HepG2 (cell line): ENCODE data around the gene CAST. TPM values are rescaled to one million over a fixed set of nuclear protein-coding genes. Genes with fewer than 3 reads are reported as not detected.

ENCODE experiments used
- ATAC-seq: fragments of 200-7000 bp; cut with Tn5 transposase; 3 replicates; pipeline ENCODE4 v1.9.1; 2020; ENCODE audit warnings: mild to moderate bottlenecking, moderate library complexity
- BruUV-seq: library from RNA; stranded (reverse); fragments of 400-500 nt; replicated peaks from 2 replicates; lab custom pipeline; 2021; lab: Mats Ljungman, UMichigan
- CTCF ChIA-PET: fragments of 300-600 bp; formaldehyde crosslinking; extraction: SDS; loops from one replicate; lab custom pipeline; 2021; ENCODE audit warnings: low total read pairs, inconsistent platforms, low intra/inter-chr PET ratio; lab: Yijun Ruan, JAX
- POLR2A ChIA-PET: fragments of 350-600 bp; sonication (Branson Sonifier 250); formaldehyde crosslinking; loops from one replicate; lab custom pipeline; 2020; ENCODE audit warnings: antibody characterized with exemption, inconsistent platforms; lab: Yijun Ruan, JAX
- DNase-seq: peaks from one replicate; pipeline ENCODE4 v3.0.0-alpha.2; 2015; ENCODE audit warnings: low spot score
- FAIRE-seq: peaks from 3 replicates; lab custom pipeline; 2011; peaks lifted over from hg19 to GRCh38; lab: Jason Lieb, UNC
- H2AFZ ChIP-seq: one replicate; pipeline ENCODE4 v1.6.1; 2011; ENCODE audit warnings: low read length, inconsistent platforms
- H3K27ac ChIP-seq: fragments of 300-600 bp; 3 replicates; pipeline ENCODE4 v1.8.0; 2011; ENCODE audit warnings: mixed run types, mild to moderate bottlenecking, mixed read lengths, low read length, inconsistent platforms; ENCODE audit not compliant: insufficient read depth; ENCODE audit errors: extremely low read length
- H3K27me3 ChIP-seq, 2 experiments: fragments of 200-600 bp in 1 of 2; 2 replicates in 1 of 2; 3 replicates in 1 of 2; pipeline versions ENCODE4 v1.6.0 to v1.8.0; 2011; ENCODE audit warnings: low read length in 2 of 2, mild to moderate bottlenecking in 2 of 2, moderate library complexity in 2 of 2, inconsistent platforms in 1 of 2; ENCODE audit not compliant: insufficient read depth in 2 of 2, control insufficient read depth in 1 of 2
- H3K36me3 ChIP-seq, 2 experiments: fragments of 200-600 bp in 1 of 2; replicated peaks in 1 of 2; 2 replicates in 1 of 2; 3 replicates in 1 of 2; pipeline versions ENCODE4 v1.5.1 to v1.8.0; 2011; ENCODE audit warnings: low read length in 2 of 2, inconsistent platforms in 1 of 2; ENCODE audit not compliant: insufficient read depth in 2 of 2, control insufficient read depth in 1 of 2
- H3K4me1 ChIP-seq: 2 replicates; pipeline ENCODE4 v1.5.1; 2012; ENCODE audit warnings: low read length, inconsistent platforms; ENCODE audit not compliant: insufficient read depth
- H3K4me2 ChIP-seq: 2 replicates; pipeline ENCODE4 v1.6.0; 2011; ENCODE audit warnings: low read depth, low read length, inconsistent platforms
- H3K4me3 ChIP-seq, 3 experiments: fragments of 200-600 bp in 1 of 3; sonication (generic), shearing (Covaris generic) in 1 of 3; replicated peaks in 1 of 3; 2 replicates each; pipeline ENCODE4 v1.5.1; 2011 to 2016; ENCODE audit warnings: low read length in 3 of 3, inconsistent platforms in 2 of 3, low read depth in 2 of 3, mild to moderate bottlenecking in 2 of 3, control low read depth in 1 of 3, mixed read lengths in 1 of 3; ENCODE audit not compliant: insufficient read depth in 1 of 3
- H3K79me2 ChIP-seq: one replicate; pipeline ENCODE4 v1.6.1; 2011; ENCODE audit warnings: low read length, inconsistent platforms; ENCODE audit not compliant: insufficient read depth
- H3K9ac ChIP-seq: 2 replicates; pipeline ENCODE4 v1.6.0; 2011; ENCODE audit warnings: mild to moderate bottlenecking, low read depth, low read length, inconsistent platforms; ENCODE audit not compliant: insufficient read depth
- H3K9me3 ChIP-seq: 2 replicates; pipeline ENCODE4 v1.5.1; 2012; ENCODE audit warnings: mild to moderate bottlenecking, low read length
- H4K20me1 ChIP-seq: 2 replicates; pipeline ENCODE4 v1.6.0; 2011; ENCODE audit warnings: inconsistent platforms, mild to moderate bottlenecking, low read length, moderate library complexity; ENCODE audit not compliant: insufficient read depth
- BRD4 ChIP-seq: sonication (generic); formaldehyde crosslinking; IDR thresholded peaks from 2 replicates; pipeline ENCODE4 v1.4.0; 2020; ENCODE audit warnings: missing genetic modification reagents
- FOXO1 ChIP-seq: sonication (generic); formaldehyde crosslinking; IDR thresholded peaks from 2 replicates; pipeline ENCODE4 v1.4.0; 2020; ENCODE audit warnings: missing genetic modification reagents
- HNRNPK ChIP-seq: fragments of 200-400 bp; formaldehyde crosslinking; IDR thresholded peaks from 2 replicates; pipeline ENCODE4 v1.6.1; 2018; ENCODE audit warnings: low read length, low read depth, moderate library complexity, mild to moderate bottlenecking; ENCODE audit not compliant: poor library complexity, severe bottlenecking
- ISL2 ChIP-seq: sonication (generic); formaldehyde crosslinking; IDR thresholded peaks from 2 replicates; pipeline ENCODE4 v1.5.0; 2020; ENCODE audit warnings: missing genetic modification reagents
- JUN ChIP-seq: sonication (generic); formaldehyde crosslinking; IDR thresholded peaks from 2 replicates; pipeline ENCODE4 v1.4.0; 2020; ENCODE audit warnings: mild to moderate bottlenecking, missing genetic modification reagents
- JUND ChIP-seq: sonication (generic); formaldehyde crosslinking; IDR thresholded peaks from 2 replicates; pipeline ENCODE4 v1.8.0; 2022; ENCODE audit warnings: mild to moderate bottlenecking, missing genetic modification reagents
- KLF13 ChIP-seq: sonication (generic); formaldehyde crosslinking; IDR thresholded peaks from 2 replicates; pipeline ENCODE4 v1.4.0; 2020; ENCODE audit warnings: mild to moderate bottlenecking, missing genetic modification reagents
- MAFF ChIP-seq: IDR thresholded peaks from 2 replicates; pipeline ENCODE4 v1.6.1; 2011; ENCODE audit warnings: low read depth, low read length, improper control_type of control experiment
- PITX1 ChIP-seq: sonication (generic); formaldehyde crosslinking; IDR thresholded peaks from 2 replicates; pipeline ENCODE4 v1.5.1; 2020; ENCODE audit warnings: mild to moderate bottlenecking, missing genetic modification reagents
- RAD51 ChIP-seq: fragments of 450-650 bp; IDR thresholded peaks from 2 replicates; pipeline ENCODE4 v1.6.1; 2016; ENCODE audit warnings: borderline replicate concordance
- SMYD3 ChIP-seq: sonication (generic); formaldehyde crosslinking; IDR thresholded peaks from 2 replicates; pipeline ENCODE4 v1.8.1; 2023; ENCODE audit warnings: mild to moderate bottlenecking, missing genetic modification reagents
- SP140L ChIP-seq: sonication (generic); formaldehyde crosslinking; IDR thresholded peaks from 2 replicates; pipeline ENCODE4 v1.4.0; 2020; ENCODE audit warnings: missing genetic modification reagents, borderline replicate concordance
- ZBTB8A ChIP-seq: sonication (generic); formaldehyde crosslinking; IDR thresholded peaks from 2 replicates; pipeline ENCODE4 v1.4.0; 2020; ENCODE audit warnings: mild to moderate bottlenecking, low read depth, missing genetic modification reagents, borderline replicate concordance
- ZNF12 ChIP-seq: sonication (generic); formaldehyde crosslinking; IDR thresholded peaks from 2 replicates; pipeline ENCODE4 v1.5.0; 2020; ENCODE audit warnings: missing genetic modification reagents
- ZNF251 ChIP-seq: sonication (generic); formaldehyde crosslinking; IDR thresholded peaks from 2 replicates; pipeline ENCODE4 v1.9.0; 2021; ENCODE audit warnings: mild to moderate bottlenecking, missing genetic modification reagents
- WGBS: methylation state at CpG from one replicate; pipeline ENCODE4 v1.1.6; 2017; ENCODE audit warnings: low lambda C conversion rate; 5-methylcytosine and 5-hydroxymethylcytosine counted together
- in situ Hi-C: cut with HindIII; loops from 2 replicates; pipeline ENCODE4 v1.10.0; 2017; ENCODE audit warnings: low pct_unique_long_range_greater_than_20kb; ENCODE audit not compliant: extremely low pct_ligation_motif_present
- intact Hi-C: fragments of 100-400 bp; cut with micrococcal nuclease; formaldehyde crosslinking; loops from one replicate; pipeline ENCODE4 v1.10.0; 2022; ENCODE audit not compliant: unreplicated experiment
- polyA plus RNA-seq, 8 experiments: library from polyadenylated mRNA; depleted of rRNA in 3 of 8; stranded (reverse) in 7 of 8; unstranded in 1 of 8; fragments of >200 nt; fragmentation: Illumina TruSeq in 4 of 8; extraction: Trizol in 4 of 8; gene quantifications; 2 replicates each; pipeline versions ENCODE4 v1.2.1 to v1.2.3, GENCODE V29; 2011 to 2016; ENCODE audit warnings: low read depth in 4 of 8, missing spikeins in 1 of 8, mixed read lengths in 1 of 8; ENCODE audit not compliant: insufficient read depth in 1 of 8
- total RNA-seq, 5 experiments: library from RNA; depleted of rRNA; stranded (reverse); fragments of >200 nt; fragmentation: Illumina TruSeq; extraction: Trizol; gene quantifications; 2 replicates each; pipeline ENCODE4 v1.2.3, GENCODE V29; 2016; ENCODE audit warnings: low read depth in 1 of 5
- TF ChIP-seq, protein P1 (sequence below): sonication (generic); formaldehyde crosslinking; IDR thresholded peaks from 2 replicates; pipeline ENCODE4 v1.4.0; 2020; ENCODE audit warnings: missing genetic modification reagents
- TF ChIP-seq, protein P2 (sequence below): sonication (generic); formaldehyde crosslinking; IDR thresholded peaks from 2 replicates; pipeline ENCODE4 v1.4.0; 2020; ENCODE audit warnings: missing genetic modification reagents
- TF ChIP-seq, protein P3 (sequence below): sonication (generic); formaldehyde crosslinking; IDR thresholded peaks from 2 replicates; pipeline ENCODE4 v1.4.0; 2020; ENCODE audit warnings: missing genetic modification reagents
- TF ChIP-seq, protein P4 (sequence below): sonication (generic); formaldehyde crosslinking; IDR thresholded peaks from 2 replicates; pipeline ENCODE4 v1.4.0; 2020; ENCODE audit warnings: missing genetic modification reagents, borderline replicate concordance

CAST gene
- total and polyA plus RNA-seq, 2 of the 13 experiments (the other 11 are each of a cell fraction or from before 2014, with no cell fraction given) = 42.1 to 67.6 TPM

DNA sequence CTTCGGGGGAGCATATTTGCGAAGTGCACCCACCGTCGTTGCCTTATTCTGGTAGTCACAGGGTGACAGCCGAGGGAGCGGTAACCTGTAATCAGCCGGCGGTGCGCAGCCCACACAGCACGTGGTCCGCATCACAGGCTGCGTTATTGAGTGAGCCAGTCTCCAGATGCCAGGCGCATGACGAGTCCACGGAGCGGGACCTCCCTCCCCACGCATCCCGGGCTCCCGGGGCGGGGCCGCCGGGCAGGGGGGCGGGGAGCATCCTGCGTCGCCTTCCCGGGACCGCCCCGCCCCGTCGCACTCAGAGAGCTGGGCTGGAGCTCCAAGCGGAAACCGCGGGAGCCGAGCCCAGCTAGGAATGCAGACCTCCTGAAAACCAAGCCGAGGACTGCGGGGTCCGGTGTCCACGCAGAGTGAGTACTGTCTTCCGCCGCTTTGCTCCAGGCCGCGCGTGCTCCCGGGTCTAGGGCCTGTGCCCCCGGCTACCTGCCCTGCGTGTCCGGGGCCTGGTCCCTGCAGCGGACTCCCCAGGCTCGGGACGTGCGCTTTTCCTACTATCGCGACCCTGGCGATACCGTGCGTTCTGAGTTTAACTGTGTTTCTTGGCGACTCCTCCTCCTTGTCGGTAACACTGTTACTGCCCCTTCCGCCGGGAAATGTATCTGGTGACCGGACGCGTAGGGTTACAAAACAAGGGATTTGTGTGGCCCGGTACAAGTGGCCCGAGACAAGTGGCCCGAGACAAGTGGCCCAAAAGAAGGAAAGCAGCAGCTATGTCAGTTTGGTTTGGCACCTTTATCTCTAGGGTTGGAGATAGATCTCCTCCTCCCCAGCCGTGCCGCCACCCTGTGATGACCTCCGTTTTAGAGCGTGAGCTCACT lies 40.6 kb downstream of the CAST start:
- FAIRE-seq = no peak
- Histone ChIP-seq H3K9ac (peak overlapping the region; percentile 87), H3K79me2 (peaks cover 26% of the 10 kb centered on the region), H3K27me3 (no peaks in the 10 kb centered on the region; a peak in 1 of 5 replicates), H3K4me3 (peak overlapping the region; percentile 70 to 87 (median 83)), H3K27ac (peak overlapping the region; percentile 83), H3K4me2 (peak overlapping the region; percentile 70), H3K4me1 (peaks cover 20% of the 10 kb centered on the region), H2AFZ (no peak overlapping the region), H3K36me3 (no peaks in the 10 kb centered on the region; a peak in 1 of 5 replicates), H3K9me3 (no peaks in the 10 kb centered on the region), H4K20me1 (no peaks in the 10 kb centered on the region)
- CTCF ChIA-PET = no interaction called here
- WGBS = 4% methylated on average over 21 of the region's 70 CpGs
- intact Hi-C loops = loop anchor here (5.0 kb wide), 1 partner anchor 40 kb away; the partner anchor contains the start of gene CAST
- BruUV-seq = TSS peak; percentile 91
- DNase-seq = peak; percentile 70
- in situ Hi-C loops = no loop called here
- POLR2A ChIA-PET = interaction anchor here (0.8 to 1.6 kb wide), 7 partner anchors 12 to 838 kb away, joined by 3 to 18 read pairs (median 4); partner anchors contain the start of genes CAST, ERAP1 and RIOK2
- ATAC-seq = peak; percentile 95
- TF ChIP-seq RAD51 = no peak
- no peak for TF ChIP-seq JUND (CRISPR knock-in tag)
- 0 out of 2 replicates have a peak, but pooled peaks have one; percentile 31 for TF ChIP-seq ISL2 (CRISPR knock-in tag)
- no peak; the same call in 1 of the 2 replicates for TF ChIP-seq FOXO1 (CRISPR knock-in tag)
- TF ChIP-seq SMYD3 (CRISPR knock-in tag) = no peak
- TF ChIP-seq PITX1 (CRISPR knock-in tag) = peak; percentile 41
- TF ChIP-seq ZBTB8A = no peak
- TF ChIP-seq ZNF12 (CRISPR knock-in tag) = no peak
- no peak for TF ChIP-seq JUN (CRISPR knock-in tag)
- TF ChIP-seq, protein P1, sequence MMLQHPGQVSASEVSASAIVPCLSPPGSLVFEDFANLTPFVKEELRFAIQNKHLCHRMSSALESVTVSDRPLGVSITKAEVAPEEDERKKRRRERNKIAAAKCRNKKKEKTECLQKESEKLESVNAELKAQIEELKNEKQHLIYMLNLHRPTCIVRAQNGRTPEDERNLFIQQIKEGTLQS (CRISPR knock-in tag) = peak; percentile 45; the same call in 1 of the 2 replicates
- no peak for TF ChIP-seq SP140L (CRISPR knock-in tag)
- TF ChIP-seq MAFF = no peak
- TF ChIP-seq ZNF251 (CRISPR knock-in tag) = no peak; the same call in 1 of the 2 replicates
- TF ChIP-seq, protein P2, sequence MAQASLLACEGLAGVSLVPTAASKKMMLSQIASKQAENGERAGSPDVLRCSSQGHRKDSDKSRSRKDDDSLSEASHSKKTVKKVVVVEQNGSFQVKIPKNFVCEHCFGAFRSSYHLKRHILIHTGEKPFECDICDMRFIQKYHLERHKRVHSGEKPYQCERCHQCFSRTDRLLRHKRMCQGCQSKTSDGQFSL (CRISPR knock-in tag) = no peak
- no peak for TF ChIP-seq KLF13 (CRISPR knock-in tag)
- TF ChIP-seq HNRNPK = no peak
- TF ChIP-seq, protein P3, sequence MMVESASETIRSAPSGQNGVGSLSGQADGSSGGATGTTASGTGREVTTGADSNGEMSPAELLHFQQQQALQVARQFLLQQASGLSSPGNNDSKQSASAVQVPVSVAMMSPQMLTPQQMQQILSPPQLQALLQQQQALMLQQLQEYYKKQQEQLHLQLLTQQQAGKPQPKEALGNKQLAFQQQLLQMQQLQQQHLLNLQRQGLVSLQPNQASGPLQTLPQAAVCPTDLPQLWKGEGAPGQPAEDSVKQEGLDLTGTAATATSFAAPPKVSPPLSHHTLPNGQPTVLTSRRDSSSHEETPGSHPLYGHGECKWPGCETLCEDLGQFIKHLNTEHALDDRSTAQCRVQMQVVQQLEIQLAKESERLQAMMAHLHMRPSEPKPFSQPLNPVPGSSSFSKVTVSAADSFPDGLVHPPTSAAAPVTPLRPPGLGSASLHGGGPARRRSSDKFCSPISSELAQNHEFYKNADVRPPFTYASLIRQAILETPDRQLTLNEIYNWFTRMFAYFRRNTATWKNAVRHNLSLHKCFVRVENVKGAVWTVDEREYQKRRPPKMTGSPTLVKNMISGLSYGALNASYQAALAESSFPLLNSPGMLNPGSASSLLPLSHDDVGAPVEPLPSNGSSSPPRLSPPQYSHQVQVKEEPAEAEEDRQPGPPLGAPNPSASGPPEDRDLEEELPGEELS (CRISPR knock-in tag) = no peak
- TF ChIP-seq, protein P4, sequence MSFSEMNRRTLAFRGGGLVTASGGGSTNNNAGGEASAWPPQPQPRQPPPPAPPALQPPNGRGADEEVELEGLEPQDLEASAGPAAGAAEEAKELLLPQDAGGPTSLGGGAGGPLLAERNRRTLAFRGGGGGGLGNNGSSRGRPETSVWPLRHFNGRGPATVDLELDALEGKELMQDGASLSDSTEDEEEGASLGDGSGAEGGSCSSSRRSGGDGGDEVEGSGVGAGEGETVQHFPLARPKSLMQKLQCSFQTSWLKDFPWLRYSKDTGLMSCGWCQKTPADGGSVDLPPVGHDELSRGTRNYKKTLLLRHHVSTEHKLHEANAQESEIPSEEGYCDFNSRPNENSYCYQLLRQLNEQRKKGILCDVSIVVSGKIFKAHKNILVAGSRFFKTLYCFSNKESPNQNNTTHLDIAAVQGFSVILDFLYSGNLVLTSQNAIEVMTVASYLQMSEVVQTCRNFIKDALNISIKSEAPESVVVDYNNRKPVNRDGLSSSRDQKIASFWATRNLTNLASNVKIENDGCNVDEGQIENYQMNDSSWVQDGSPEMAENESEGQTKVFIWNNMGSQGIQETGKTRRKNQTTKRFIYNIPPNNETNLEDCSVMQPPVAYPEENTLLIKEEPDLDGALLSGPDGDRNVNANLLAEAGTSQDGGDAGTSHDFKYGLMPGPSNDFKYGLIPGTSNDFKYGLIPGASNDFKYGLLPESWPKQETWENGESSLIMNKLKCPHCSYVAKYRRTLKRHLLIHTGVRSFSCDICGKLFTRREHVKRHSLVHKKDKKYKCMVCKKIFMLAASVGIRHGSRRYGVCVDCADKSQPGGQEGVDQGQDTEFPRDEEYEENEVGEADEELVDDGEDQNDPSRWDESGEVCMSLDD (CRISPR knock-in tag) = no peak
- TF ChIP-seq BRD4 (CRISPR knock-in tag) = no peak
